T-helper 2 cell (primary cell): ENCODE measurements around the gene SPTBN1.
A peak's percentile ranks its signal among the peaks of the same experiment; 100 is the strongest.

Experiments
- DNase-seq, 5 experiments: peaks; one replicate each; pipeline versions ENCODE4 v3.0.0 to v3.0.0-alpha.2; 2012 to 2022

Gene SPTBN1

GRCh38 chr2:54636415-54637139 lies 180.4 kb downstream of the SPTBN1 start:
- DNase-seq = no peak

- DNase-seq = no peak
These were observed 182.0 kb downstream of the SPTBN1 start for GRCh38 chr2:54638103-54638502.

DNA sequence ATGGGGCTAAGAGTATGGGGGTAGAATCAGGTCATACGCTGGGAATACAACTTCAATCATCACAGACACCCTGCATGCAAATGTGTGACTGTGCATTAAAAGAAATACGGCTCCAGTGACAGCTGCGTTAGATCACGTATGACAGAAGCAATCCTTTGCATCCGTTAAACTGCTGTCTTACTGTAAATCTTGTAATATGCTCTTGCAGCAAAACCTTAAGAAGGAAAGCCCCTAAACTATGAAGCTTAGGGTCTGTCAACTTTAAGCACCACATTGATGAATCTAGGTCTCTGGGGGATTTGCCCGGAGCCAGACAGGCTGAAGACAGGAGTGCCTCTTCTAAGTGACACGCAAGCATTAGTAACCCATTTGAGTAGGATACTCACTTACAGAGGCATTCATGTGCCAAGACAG lies 182.7 kb downstream of the SPTBN1 start:
- DNase-seq = no peak

- DNase-seq = no peak
These were observed 183.5 kb downstream of the SPTBN1 start for GRCh38 chr2:54639609-54640008.

GRCh38 chr2:54640834-54641540 lies 184.9 kb downstream of the SPTBN1 start:
- no peak for DNase-seq

DNA sequence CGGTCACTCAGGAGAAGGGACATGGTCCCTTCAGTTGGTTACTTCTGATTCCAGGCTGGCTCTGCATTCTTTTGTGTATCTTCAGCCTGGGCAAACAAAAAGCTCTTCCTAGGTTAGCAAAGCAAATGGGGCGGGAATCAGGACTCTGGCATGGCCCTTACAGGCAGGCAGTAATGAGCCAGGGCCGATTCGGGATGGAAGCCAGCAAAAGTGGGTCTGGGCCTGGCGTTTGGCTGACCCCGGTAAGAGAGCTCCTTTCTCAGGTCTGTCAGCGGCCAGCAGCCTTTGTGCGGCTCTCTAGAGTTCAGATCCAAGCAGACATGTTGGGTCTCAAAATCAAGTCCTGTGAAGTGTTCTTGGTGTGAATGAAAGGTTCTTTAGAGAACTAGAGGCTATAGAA lies 185.9 kb downstream of the SPTBN1 start:
- DNase-seq = no peak

- DNase-seq = peak in 1 of 5 experiments; percentile 52
These were observed 186.7 kb downstream of the SPTBN1 start for GRCh38 chr2:54642677-54643430.

- no peak for DNase-seq
These were observed 188.1 kb downstream of the SPTBN1 start for GRCh38 chr2:54644236-54644635.

GRCh38 chr2:54646170-54646927 lies 190.2 kb downstream of the SPTBN1 start:
- no peak for DNase-seq

DNA sequence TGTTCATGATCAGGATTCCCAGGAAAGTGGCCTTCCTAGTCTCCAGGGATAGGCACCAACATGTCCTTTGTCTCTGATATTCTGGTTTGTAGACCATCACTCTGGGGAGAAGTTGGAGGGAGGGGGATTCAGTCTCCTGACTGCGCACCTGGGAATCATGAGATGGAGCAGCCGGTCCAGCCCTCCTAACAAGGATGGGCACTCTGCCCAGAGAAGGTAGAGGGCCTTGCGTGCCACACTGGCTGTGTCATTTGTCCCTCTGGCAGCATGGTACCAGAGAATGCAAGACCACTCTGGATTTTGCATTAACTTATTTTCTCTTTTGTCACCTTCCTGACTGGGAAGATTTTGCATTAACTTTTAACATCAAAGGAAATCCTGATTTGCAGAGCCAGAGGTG lies 192.1 kb downstream of the SPTBN1 start:
- no peak for DNase-seq

- no peak for DNase-seq
These were observed 193.1 kb downstream of the SPTBN1 start for GRCh38 chr2:54649191-54649590.

DNA sequence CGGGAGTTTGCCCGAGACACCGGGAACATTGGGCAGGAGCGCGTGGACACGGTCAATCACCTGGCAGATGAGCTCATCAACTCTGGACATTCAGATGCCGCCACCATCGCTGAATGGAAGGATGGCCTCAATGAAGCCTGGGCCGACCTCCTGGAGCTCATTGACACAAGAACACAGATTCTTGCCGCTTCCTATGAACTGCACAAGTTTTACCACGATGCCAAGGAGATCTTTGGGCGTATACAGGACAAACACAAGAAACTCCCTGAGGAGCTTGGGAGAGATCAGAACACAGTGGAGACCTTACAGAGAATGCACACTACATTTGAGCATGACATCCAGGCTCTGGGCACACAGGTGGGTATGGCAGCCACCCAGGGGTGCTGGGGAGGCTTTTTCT lies 193.5 kb downstream of the SPTBN1 start:
- DNase-seq = no peak

- DNase-seq = no peak
These were observed 194.5 kb downstream of the SPTBN1 start for GRCh38 chr2:54650612-54651011.

DNA sequence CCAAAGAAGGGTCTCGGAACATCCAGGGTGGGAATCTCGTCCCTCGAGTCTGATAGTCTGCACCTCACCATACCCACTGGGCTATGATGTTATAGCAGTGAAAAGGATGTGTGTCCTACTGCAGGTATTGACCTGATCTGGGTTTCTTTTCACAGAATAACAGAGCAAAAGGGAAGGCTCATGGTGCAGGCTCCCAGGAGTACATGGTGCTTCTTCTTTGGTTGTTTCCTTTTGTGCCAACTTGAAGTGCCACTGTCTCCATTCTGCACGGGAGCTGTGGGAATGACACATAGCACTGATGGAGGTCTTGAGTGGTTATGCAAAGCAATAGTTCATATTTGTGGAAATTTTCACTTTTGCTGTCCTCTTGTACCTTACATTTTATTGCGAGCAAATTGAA lies 195.2 kb downstream of the SPTBN1 start:
- DNase-seq = no peak

DNA sequence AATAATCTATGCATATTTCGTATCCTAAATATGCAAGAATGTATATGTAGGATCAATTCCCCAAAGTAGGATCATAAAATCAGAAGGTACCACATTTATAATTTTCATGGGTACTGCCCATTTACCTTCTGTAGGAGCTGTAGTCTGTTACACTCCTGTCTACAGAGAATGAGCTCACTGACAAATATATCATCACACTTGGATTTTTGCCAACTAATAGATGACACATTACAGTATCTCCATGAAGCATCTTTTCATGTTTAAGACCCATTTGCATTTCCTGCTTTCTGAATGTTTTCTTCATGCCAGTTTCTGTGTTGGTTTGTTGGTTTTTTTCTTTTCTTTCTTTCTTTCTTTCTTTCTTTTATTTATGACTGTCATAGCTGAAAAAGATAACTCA lies 196.4 kb downstream of the SPTBN1 start:
- peak in 1 of 5 experiments; percentile 72 for DNase-seq

DNA sequence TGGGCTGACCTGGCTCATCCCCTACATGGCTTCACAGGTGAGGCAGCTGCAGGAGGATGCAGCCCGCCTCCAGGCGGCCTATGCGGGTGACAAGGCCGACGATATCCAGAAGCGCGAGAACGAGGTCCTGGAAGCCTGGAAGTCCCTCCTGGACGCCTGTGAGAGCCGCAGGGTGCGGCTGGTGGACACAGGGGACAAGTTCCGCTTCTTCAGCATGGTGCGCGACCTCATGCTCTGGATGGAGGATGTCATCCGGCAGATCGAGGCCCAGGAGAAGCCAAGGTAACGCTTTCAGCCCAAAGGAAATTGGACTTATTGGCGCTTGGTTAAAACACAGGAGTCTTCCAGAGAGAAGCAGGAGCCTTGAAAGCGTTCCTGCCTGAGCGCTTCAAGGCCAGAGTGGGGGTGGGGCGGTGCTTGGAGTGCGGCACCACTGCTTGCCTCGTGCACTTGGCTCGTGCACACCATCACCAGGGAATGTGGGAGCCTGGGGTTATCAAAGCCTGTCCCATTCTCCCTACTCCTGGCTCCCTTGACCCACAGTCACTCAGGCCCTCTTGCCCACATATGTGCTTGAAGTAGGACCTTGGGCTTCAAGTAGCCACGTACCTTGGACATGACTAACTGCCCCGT lies 197.6 kb downstream of the SPTBN1 start:
- DNase-seq = no peak

DNA sequence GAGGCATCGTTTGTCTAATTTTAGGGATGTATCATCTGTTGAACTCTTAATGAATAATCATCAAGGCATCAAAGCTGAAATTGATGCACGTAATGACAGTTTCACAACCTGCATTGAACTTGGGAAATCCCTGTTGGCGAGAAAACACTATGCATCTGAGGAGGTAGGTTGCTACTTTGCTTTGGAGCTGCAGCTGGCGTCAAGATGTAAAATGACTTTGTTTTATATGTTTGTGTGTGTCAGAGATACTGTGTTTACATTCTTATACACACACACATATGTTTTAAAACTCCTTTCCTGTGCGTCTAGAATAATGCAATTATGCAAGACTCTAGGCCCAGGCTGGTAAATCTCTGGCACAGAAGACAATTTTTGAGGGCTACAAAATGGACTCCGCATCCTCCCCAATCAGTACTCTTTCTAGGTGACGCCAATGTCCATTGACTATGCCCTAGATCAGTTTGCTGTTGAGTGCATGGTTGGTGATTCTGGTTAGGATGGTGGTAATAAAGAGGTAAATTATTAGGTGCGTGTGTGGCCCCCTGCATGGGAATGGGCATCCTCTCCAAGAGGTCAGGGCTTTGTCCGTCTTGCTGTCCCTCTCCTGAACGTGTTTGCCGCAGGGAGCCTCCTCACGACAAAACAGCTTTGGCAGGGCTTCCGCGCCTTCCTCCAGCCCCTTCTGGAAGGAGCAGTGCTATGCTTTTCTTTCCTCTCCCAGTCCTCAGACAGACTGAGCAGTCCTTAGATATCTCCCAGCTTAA lies 199.1 kb downstream of the SPTBN1 start:
- DNase-seq = peak in 1 of 5 experiments; percentile 21

GRCh38 chr2:54656863-54657262 lies 200.7 kb downstream of the SPTBN1 start:
- no peak for DNase-seq

DNA sequence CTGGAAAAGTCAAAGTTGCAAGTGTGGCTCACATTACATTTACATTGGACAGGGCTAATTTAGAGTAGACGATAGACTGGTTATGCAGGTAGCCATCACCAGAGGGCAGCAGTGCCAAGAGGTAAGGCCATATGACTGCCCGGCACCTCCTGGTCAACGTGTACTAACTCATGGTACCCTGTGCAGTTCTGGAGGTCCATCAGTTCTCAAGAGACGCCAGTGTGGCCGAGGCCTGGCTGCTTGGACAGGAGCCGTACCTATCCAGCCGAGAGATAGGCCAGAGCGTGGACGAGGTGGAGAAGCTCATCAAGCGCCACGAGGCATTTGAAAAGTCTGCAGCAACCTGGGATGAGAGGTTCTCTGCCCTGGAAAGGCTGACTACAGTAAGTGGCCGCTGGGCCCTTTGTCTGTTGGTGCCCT lies 201.5 kb downstream of the SPTBN1 start:
- no peak for DNase-seq

DNA sequence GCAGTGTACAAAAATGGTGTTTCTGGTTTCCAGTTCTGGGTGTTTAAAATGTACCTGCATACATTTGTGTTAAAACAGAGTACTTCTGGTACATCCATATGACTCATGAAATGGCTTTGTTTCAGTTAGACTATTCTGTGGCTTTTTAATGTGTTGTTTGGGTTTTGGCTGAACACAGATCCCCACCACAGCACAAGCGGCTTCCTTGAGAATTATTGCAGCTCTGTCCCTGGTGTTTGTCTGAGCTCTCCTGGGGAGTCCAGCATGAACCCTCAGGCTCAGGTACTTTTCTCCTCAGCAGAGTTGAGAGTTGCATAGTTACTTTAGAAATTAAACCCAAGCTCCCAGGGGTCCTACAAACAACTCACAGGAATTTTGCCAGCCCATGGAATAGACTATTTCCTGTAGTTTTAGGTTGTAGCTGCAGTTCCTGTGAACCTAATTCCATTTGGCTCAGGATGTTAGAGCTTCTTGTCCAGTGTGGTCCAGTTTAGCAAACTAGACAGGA lies 202.5 kb downstream of the SPTBN1 start:
- DNase-seq = peak in 1 of 5 experiments; percentile 82

- DNase-seq = no peak
These were observed 203.4 kb downstream of the SPTBN1 start for GRCh38 chr2:54659527-54659926.
